Fibroblast of gingiva (primary cell): ENCODE measurements around the gene CATSPERE.

ENCODE experiments used
- DNase-seq: peaks from one replicate; pipeline ENCODE4 v3.0.0-alpha.2; 2011; ENCODE audit warnings: low read depth

The CATSPERE gene

GRCh38 chr1:244461245-244462071 is at the start of gene CATSPERE:
CATSPERE (plus strand) TSS chr1:244461273; CDS start chr1:244461430, 157 bp downstream.
- DNase-seq = peak; percentile 89

- DNase-seq = no peak
Measured at GRCh38 chr1:244412176-244412575, 48.9 kb upstream of the CATSPERE start.

GRCh38 chr1:244413736-244414135 is 47.3 kb upstream of the CATSPERE start:
- no peak for DNase-seq

GRCh38 chr1:244414543-244414942 is 46.5 kb upstream of the CATSPERE start:
- DNase-seq = peak; percentile 79

GRCh38 chr1:244419024-244419423 is 42.0 kb upstream of the CATSPERE start:
- DNase-seq = no peak

- DNase-seq = no peak
Measured at GRCh38 chr1:244422174-244422573, 38.9 kb upstream of the CATSPERE start.

- DNase-seq = no peak
Measured at GRCh38 chr1:244424649-244425334, 36.3 kb upstream of the CATSPERE start.

- DNase-seq = no peak
Measured at GRCh38 chr1:244427647-244428046, 33.4 kb upstream of the CATSPERE start.

- DNase-seq = no peak
Measured at GRCh38 chr1:244429818-244430217, 31.3 kb upstream of the CATSPERE start.

GRCh38 chr1:244431166-244431565 is 29.9 kb upstream of the CATSPERE start:
- no peak for DNase-seq

- peak; percentile 50 for DNase-seq
Measured at GRCh38 chr1:244435562-244436205, 25.4 kb upstream of the CATSPERE start.

GRCh38 chr1:244436336-244437085 is 24.6 kb upstream of the CATSPERE start:
- DNase-seq = no peak

GRCh38 chr1:244437086-244437468 is 24.0 kb upstream of the CATSPERE start:
- no peak for DNase-seq

- no peak for DNase-seq
Measured at GRCh38 chr1:244439391-244440032, 21.6 kb upstream of the CATSPERE start.

- DNase-seq = no peak
Measured at GRCh38 chr1:244442850-244443249, 18.2 kb upstream of the CATSPERE start.

- no peak for DNase-seq
Measured at GRCh38 chr1:244444854-244445253, 16.2 kb upstream of the CATSPERE start.

- peak; percentile 38 for DNase-seq
Measured at GRCh38 chr1:244445320-244446181, 15.5 kb upstream of the CATSPERE start.

- DNase-seq = no peak
Measured at GRCh38 chr1:244447024-244447423, 14.0 kb upstream of the CATSPERE start.

- DNase-seq = no peak
Measured at GRCh38 chr1:244447552-244447951, 13.5 kb upstream of the CATSPERE start.

GRCh38 chr1:244448279-244449036 is 12.6 kb upstream of the CATSPERE start:
- DNase-seq = no peak
